GM12892 (cell line): ENCODE results near the gene IMMP2L.
"Not testable (repeated sequence)": the region's sequence is repeated elsewhere in the genome, so short reads cannot be mapped to it uniquely, and the experiment has no call there.

Source experiments
- DNase-seq: peaks from one replicate; pipeline ENCODE4 v3.0.0; 2011; ENCODE audit not compliant: insufficient read length
- FAIRE-seq: peaks from 2 replicates; lab custom pipeline; 2011; peaks lifted over from hg19 to GRCh38; lab: Jason Lieb, UNC
- POLR2A ChIP-seq: IDR thresholded peaks from 2 replicates; pipeline ENCODE4 v1.6.1; 2011; ENCODE audit warnings: low read depth, low read length, control low read depth
- POLR2AphosphoS5 ChIP-seq: IDR thresholded peaks from 2 replicates; pipeline ENCODE4 v1.6.1; 2011; ENCODE audit warnings: low read depth, low read length, control low read depth
- TAF1 ChIP-seq: IDR thresholded peaks from 2 replicates; pipeline ENCODE4 v1.6.1; 2011; ENCODE audit warnings: low read depth, mild to moderate bottlenecking, control low read depth, low read length, borderline replicate concordance

Gene IMMP2L

GRCh38 chr7:111292026-111292470, 270.2 kb downstream of the IMMP2L start:
- TF ChIP-seq POLR2AphosphoS5 (no peak), TAF1 (no peak), POLR2A (no peak)
- DNase-seq, result no peak
- no peak for FAIRE-seq

- FAIRE-seq, result no peak
- TF ChIP-seq POLR2AphosphoS5 (no peak), TAF1 (no peak), POLR2A (no peak)
- no peak for DNase-seq
Observed at GRCh38 chr7:111290982-111291381, 271.3 kb downstream of the IMMP2L start.

GRCh38 chr7:111290419-111290818, 271.9 kb downstream of the IMMP2L start:
- DNase-seq, result no peak
- TF ChIP-seq POLR2A (no peak), TAF1 (no peak), POLR2AphosphoS5 (no peak)
- no peak for FAIRE-seq

GRCh38 chr7:111288441-111288840, 273.9 kb downstream of the IMMP2L start:
- DNase-seq, FAIRE-seq: not testable (repeated sequence)

- DNase-seq, result no peak
- FAIRE-seq, result no peak
- TF ChIP-seq POLR2A (no peak), TAF1 (no peak), POLR2AphosphoS5 (no peak)
Observed at GRCh38 chr7:111282626-111283025, 279.7 kb downstream of the IMMP2L start.

- no peak for TF ChIP-seq POLR2A
- TF ChIP-seq TAF1, result no peak
- no peak for TF ChIP-seq POLR2AphosphoS5
- FAIRE-seq (no peak), DNase-seq (no peak)
Observed at GRCh38 chr7:111274857-111275256, 287.4 kb downstream of the IMMP2L start.

- DNase-seq (no peak), FAIRE-seq (no peak)
Observed at GRCh38 chr7:111272092-111272491, 290.2 kb downstream of the IMMP2L start.

GRCh38 chr7:111270794-111271193, 291.5 kb downstream of the IMMP2L start:
- DNase-seq, FAIRE-seq: not testable (repeated sequence)

More at GRCh38 chr7:111272092-111272491, 290.2 kb downstream of the IMMP2L start:
- no peak for TF ChIP-seq POLR2AphosphoS5
- TF ChIP-seq TAF1, result no peak
- TF ChIP-seq POLR2A, result no peak

- no peak for FAIRE-seq
- no peak for DNase-seq
- TF ChIP-seq TAF1 (no peak), POLR2AphosphoS5 (no peak), POLR2A (no peak)
Observed at GRCh38 chr7:111268941-111269340, 293.4 kb downstream of the IMMP2L start.

- FAIRE-seq (no peak), DNase-seq (no peak)
- TF ChIP-seq POLR2A, result no peak
- no peak for TF ChIP-seq TAF1
- no peak for TF ChIP-seq POLR2AphosphoS5
Observed at GRCh38 chr7:111266613-111267012, 295.7 kb downstream of the IMMP2L start.

GRCh38 chr7:111265394-111265793, 296.9 kb downstream of the IMMP2L start:
- TF ChIP-seq POLR2A (no peak), POLR2AphosphoS5 (no peak), TAF1 (no peak)
- FAIRE-seq (no peak), DNase-seq (no peak)

GRCh38 chr7:111264981-111265380, 297.3 kb downstream of the IMMP2L start:
- FAIRE-seq (no peak), DNase-seq (no peak)
- TF ChIP-seq POLR2A (no peak), TAF1 (no peak), POLR2AphosphoS5 (no peak)

- no peak for FAIRE-seq
- DNase-seq, result no peak
- TF ChIP-seq POLR2AphosphoS5, result no peak
- TF ChIP-seq POLR2A, result no peak
- no peak for TF ChIP-seq TAF1
Observed at GRCh38 chr7:111264111-111264868, 298.0 kb downstream of the IMMP2L start.
